Cardiac fibroblast (primary cell): ENCODE data around the gene FAM114A1.
A peak's percentile ranks its signal among the peaks of the same experiment; 100 is the strongest.

Source experiments
- DNase-seq, 2 donors: peaks; one replicate each; pipeline versions ENCODE4 v3.0.0 to v3.0.0-alpha.2; 2010; ENCODE audit warnings: low read depth in 2 of 2
- H3K4me3 ChIP-seq, 2 donors: replicated peaks in 1 of 2; 1 replicate in 1 of 2; 2 replicates in 1 of 2; pipeline ENCODE4 v1.5.1; 2011; ENCODE audit warnings: low read depth in 2 of 2, low read length in 2 of 2, mild to moderate bottlenecking in 2 of 2, moderate library complexity in 1 of 2
- TF ChIP-seq, protein P1 (sequence below): IDR thresholded peaks from one replicate; pipeline ENCODE4 v1.5.1; 2011; ENCODE audit warnings: low read depth, mild to moderate bottlenecking, low read length, inconsistent platforms

FAM114A1 gene

DNA sequence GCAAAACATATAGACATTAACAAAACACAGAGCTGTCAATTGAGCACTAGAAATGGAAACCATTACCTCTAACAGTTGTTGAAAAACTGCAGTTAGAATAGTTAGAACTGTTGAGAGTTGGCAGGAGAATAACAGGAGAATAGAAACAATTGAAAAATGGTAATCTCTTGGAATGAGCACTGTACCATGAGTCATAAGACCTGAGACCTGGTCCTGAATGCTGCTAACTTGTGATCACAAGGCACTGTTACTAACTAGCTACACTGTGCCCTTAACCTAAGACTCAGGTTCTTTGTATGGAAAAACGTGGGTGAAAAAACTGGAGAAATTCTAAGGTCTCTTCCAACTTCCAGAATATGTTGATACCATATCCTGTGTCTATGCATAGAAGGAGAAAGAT, 29.3 kb downstream of the FAM114A1 start:
- TF ChIP-seq, protein P1, sequence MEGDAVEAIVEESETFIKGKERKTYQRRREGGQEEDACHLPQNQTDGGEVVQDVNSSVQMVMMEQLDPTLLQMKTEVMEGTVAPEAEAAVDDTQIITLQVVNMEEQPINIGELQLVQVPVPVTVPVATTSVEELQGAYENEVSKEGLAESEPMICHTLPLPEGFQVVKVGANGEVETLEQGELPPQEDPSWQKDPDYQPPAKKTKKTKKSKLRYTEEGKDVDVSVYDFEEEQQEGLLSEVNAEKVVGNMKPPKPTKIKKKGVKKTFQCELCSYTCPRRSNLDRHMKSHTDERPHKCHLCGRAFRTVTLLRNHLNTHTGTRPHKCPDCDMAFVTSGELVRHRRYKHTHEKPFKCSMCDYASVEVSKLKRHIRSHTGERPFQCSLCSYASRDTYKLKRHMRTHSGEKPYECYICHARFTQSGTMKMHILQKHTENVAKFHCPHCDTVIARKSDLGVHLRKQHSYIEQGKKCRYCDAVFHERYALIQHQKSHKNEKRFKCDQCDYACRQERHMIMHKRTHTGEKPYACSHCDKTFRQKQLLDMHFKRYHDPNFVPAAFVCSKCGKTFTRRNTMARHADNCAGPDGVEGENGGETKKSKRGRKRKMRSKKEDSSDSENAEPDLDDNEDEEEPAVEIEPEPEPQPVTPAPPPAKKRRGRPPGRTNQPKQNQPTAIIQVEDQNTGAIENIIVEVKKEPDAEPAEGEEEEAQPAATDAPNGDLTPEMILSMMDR = no peak
- no peak overlapping the region for H3K4me3 ChIP-seq
- DNase-seq = peak in 1 of 2 donors; percentile 47

DNA sequence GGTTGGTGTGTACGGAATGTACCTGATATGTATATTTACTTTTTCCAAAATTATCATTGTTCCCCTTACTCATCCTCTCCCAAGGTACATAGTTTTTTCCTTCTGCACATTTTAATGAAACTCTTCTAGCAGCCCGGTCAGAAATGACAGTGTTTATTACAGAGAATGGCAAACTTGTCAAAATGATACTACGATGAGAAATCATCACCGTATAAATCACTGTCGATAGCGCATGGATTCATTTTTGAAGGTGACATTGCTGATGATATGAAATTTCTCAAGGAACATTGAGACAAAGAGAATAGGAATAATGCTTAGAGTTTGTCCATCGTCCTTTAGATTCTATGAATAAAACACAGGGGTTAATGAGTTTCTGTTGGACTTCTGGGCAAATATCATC, 30.6 kb downstream of the FAM114A1 start:
- H3K4me3 ChIP-seq = no peak overlapping the region
- no peak for DNase-seq
- TF ChIP-seq, protein P1 = no peak

DNA sequence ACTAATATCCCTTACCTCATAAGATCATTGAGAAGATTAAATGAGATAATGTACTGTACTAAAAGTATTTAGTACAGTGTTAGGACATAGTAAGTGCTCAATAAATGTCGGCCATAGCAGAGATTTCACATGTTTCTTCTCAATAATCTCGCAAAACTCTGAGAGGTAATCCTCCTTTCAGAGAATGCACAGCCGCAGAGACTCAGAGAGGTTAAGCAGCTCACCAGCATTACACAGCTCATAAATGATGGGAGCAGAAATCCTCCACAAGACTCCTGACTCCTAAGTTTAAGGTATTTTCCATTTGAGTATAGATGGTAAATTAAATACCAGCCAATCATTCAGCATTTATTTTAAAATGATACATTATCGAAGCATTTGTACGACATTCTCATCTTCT, 34.6 kb downstream of the FAM114A1 start:
- no peak for DNase-seq
- TF ChIP-seq, protein P1 = no peak
- no peak overlapping the region for H3K4me3 ChIP-seq

DNA sequence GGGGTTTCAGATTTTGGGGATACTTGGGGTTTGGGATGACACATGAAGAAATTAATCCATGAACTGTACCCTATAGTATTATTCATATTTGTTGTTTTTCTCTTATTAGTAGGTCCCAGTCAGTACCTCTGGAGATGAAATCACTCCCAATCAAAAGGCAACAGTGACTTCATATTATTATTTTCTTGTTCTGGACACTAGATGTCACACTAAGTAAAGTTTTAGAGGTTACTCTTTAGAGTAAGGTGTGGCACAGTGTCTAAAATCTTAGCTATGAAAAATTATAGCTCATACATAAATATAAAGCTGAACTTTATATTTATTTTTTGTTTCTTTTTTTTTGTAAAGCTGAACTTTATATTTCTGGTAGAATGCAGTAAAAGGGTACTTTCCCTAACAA, 35.1 kb downstream of the FAM114A1 start:
- TF ChIP-seq, protein P1 = no peak
- H3K4me3 ChIP-seq = no peak overlapping the region
- peak; percentile 23 to 47 for DNase-seq

DNA sequence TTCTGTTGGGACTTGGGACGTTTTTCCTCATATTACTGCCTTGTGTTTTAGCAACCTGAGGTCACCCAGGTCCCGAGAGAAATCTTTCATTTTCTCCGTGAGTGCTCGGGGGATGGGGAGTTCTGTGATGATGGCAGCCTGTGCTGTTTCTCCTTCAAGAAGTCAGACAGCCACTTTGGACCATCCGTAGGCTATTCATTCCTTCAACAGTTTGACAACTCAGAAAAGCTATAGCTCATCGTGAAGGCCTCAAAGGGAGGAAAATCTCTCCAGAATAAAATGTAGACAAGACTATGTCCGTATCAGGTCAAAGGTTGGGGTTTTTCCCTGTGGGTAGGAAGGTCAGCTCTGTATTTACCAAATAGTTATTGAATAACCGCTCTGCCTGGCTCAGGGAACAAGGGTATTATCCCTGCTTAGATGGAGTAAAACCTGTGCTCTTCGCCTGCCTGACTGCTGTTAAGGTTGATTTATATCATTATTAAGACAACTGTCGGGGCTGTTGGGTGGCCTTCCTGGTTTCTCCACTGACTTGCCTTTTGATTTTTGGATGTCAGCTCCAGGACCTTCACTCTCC, 36.6 kb downstream of the FAM114A1 start:
- TF ChIP-seq, protein P1 = no peak
- H3K4me3 ChIP-seq = no peak overlapping the region
- DNase-seq = no peak

DNA sequence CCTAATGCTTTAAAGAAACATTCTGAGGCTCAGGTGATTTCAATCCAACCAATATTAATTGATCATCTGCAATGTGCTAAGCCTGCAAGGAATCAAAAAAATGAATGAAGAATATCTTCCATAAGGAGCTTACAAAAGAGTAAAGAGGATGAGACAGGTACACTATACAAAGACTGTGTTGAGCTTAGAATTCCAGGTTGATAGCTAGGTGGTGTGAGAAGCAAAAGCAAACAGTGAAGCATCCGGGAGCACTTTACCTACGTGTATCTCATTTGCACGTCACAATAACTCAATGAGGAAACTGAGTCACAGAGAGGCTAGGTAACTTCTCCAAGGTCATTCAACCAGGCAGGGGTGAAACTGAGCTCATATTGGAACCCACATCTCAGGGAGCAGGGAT, 37.1 kb downstream of the FAM114A1 start:
- TF ChIP-seq, protein P1 = no peak

More for the DNA sequence above, 37.1 kb downstream of the FAM114A1 start:
- H3K4me3 ChIP-seq = no peak overlapping the region
- DNase-seq = no peak
